HepG2 (cell line): ENCODE data around the gene ABCC2. TPM values are rescaled to one million over a fixed set of nuclear protein-coding genes. Genes with fewer than 3 reads are reported as not detected.
A peak's percentile ranks its signal among the peaks of the same experiment; 100 is the strongest.

Source experiments
- ATAC-seq: fragments of 200-7000 bp; cut with Tn5 transposase; 3 replicates; pipeline ENCODE4 v1.9.1; 2020; ENCODE audit warnings: mild to moderate bottlenecking, moderate library complexity
- BruUV-seq: library from RNA; stranded (reverse); fragments of 400-500 nt; replicated peaks from 2 replicates; lab custom pipeline; 2021; lab: Mats Ljungman, UMichigan
- CTCF ChIA-PET: fragments of 300-600 bp; formaldehyde crosslinking; extraction: SDS; loops from one replicate; lab custom pipeline; 2021; ENCODE audit warnings: low total read pairs, inconsistent platforms, low intra/inter-chr PET ratio; lab: Yijun Ruan, JAX
- POLR2A ChIA-PET: fragments of 350-600 bp; sonication (Branson Sonifier 250); formaldehyde crosslinking; loops from one replicate; lab custom pipeline; 2020; ENCODE audit warnings: antibody characterized with exemption, inconsistent platforms; lab: Yijun Ruan, JAX
- DNase-seq: peaks from one replicate; pipeline ENCODE4 v3.0.0-alpha.2; 2015; ENCODE audit warnings: low spot score
- FAIRE-seq: peaks from 3 replicates; lab custom pipeline; 2011; peaks lifted over from hg19 to GRCh38; lab: Jason Lieb, UNC
- H2AFZ ChIP-seq: one replicate; pipeline ENCODE4 v1.6.1; 2011; ENCODE audit warnings: low read length, inconsistent platforms
- H3K27ac ChIP-seq: fragments of 300-600 bp; 3 replicates; pipeline ENCODE4 v1.8.0; 2011; ENCODE audit warnings: mixed run types, mild to moderate bottlenecking, mixed read lengths, low read length, inconsistent platforms; ENCODE audit not compliant: insufficient read depth; ENCODE audit errors: extremely low read length
- H3K27me3 ChIP-seq, 2 experiments: fragments of 200-600 bp in 1 of 2; 2 replicates in 1 of 2; 3 replicates in 1 of 2; pipeline versions ENCODE4 v1.6.0 to v1.8.0; 2011; ENCODE audit warnings: low read length in 2 of 2, mild to moderate bottlenecking in 2 of 2, moderate library complexity in 2 of 2, inconsistent platforms in 1 of 2; ENCODE audit not compliant: insufficient read depth in 2 of 2, control insufficient read depth in 1 of 2
- H3K36me3 ChIP-seq, 2 experiments: fragments of 200-600 bp in 1 of 2; replicated peaks in 1 of 2; 2 replicates in 1 of 2; 3 replicates in 1 of 2; pipeline versions ENCODE4 v1.5.1 to v1.8.0; 2011; ENCODE audit warnings: low read length in 2 of 2, inconsistent platforms in 1 of 2; ENCODE audit not compliant: insufficient read depth in 2 of 2, control insufficient read depth in 1 of 2
- H3K4me1 ChIP-seq: 2 replicates; pipeline ENCODE4 v1.5.1; 2012; ENCODE audit warnings: low read length, inconsistent platforms; ENCODE audit not compliant: insufficient read depth
- H3K4me2 ChIP-seq: 2 replicates; pipeline ENCODE4 v1.6.0; 2011; ENCODE audit warnings: low read depth, low read length, inconsistent platforms
- H3K4me3 ChIP-seq, 3 experiments: fragments of 200-600 bp in 1 of 3; sonication (generic), shearing (Covaris generic) in 1 of 3; replicated peaks in 1 of 3; 2 replicates each; pipeline ENCODE4 v1.5.1; 2011 to 2016; ENCODE audit warnings: low read length in 3 of 3, inconsistent platforms in 2 of 3, low read depth in 2 of 3, mild to moderate bottlenecking in 2 of 3, control low read depth in 1 of 3, mixed read lengths in 1 of 3; ENCODE audit not compliant: insufficient read depth in 1 of 3
- H3K79me2 ChIP-seq: one replicate; pipeline ENCODE4 v1.6.1; 2011; ENCODE audit warnings: low read length, inconsistent platforms; ENCODE audit not compliant: insufficient read depth
- H3K9ac ChIP-seq: 2 replicates; pipeline ENCODE4 v1.6.0; 2011; ENCODE audit warnings: mild to moderate bottlenecking, low read depth, low read length, inconsistent platforms; ENCODE audit not compliant: insufficient read depth
- H3K9me3 ChIP-seq: 2 replicates; pipeline ENCODE4 v1.5.1; 2012; ENCODE audit warnings: mild to moderate bottlenecking, low read length
- H4K20me1 ChIP-seq: 2 replicates; pipeline ENCODE4 v1.6.0; 2011; ENCODE audit warnings: inconsistent platforms, mild to moderate bottlenecking, low read length, moderate library complexity; ENCODE audit not compliant: insufficient read depth
- CENPX ChIP-seq: sonication (generic); formaldehyde crosslinking; IDR thresholded peaks from 2 replicates; pipeline ENCODE4 v1.9.0; 2021; ENCODE audit warnings: mild to moderate bottlenecking, missing genetic modification reagents, moderate library complexity
- DR1 ChIP-seq: sonication (generic); formaldehyde crosslinking; IDR thresholded peaks from 2 replicates; pipeline ENCODE4 v1.8.0; 2021; ENCODE audit warnings: mild to moderate bottlenecking, missing genetic modification reagents, inconsistent platforms
- KDM6A ChIP-seq: IDR thresholded peaks from 2 replicates; pipeline ENCODE4 v1.6.1; 2016; ENCODE audit warnings: low read depth
- NRL ChIP-seq: sonication (generic); formaldehyde crosslinking; IDR thresholded peaks from 2 replicates; pipeline ENCODE4 v1.5.0; 2020; ENCODE audit warnings: missing genetic modification reagents, mild to moderate bottlenecking, moderate library complexity, borderline replicate concordance
- RXRB ChIP-seq: IDR thresholded peaks from 2 replicates; pipeline ENCODE4 v1.6.1; 2016; ENCODE audit warnings: borderline replicate concordance, missing genetic modification reagents, missing compliant biosample characterization
- SMARCE1 ChIP-seq: fragments of 450-650 bp; IDR thresholded peaks from 2 replicates; pipeline ENCODE4 v1.6.1; 2017; ENCODE audit warnings: borderline replicate concordance
- XBP1 ChIP-seq: sonication (generic); formaldehyde crosslinking; IDR thresholded peaks from 2 replicates; pipeline ENCODE4 v1.5.0; 2020; ENCODE audit warnings: missing genetic modification reagents
- ZNF264 ChIP-seq: sonication (generic); formaldehyde crosslinking; IDR thresholded peaks from 2 replicates; pipeline ENCODE4 v1.4.0; 2020; ENCODE audit warnings: missing genetic modification reagents
- ZNF790 ChIP-seq: sonication (generic); formaldehyde crosslinking; IDR thresholded peaks from 2 replicates; pipeline ENCODE4 v1.8.0; 2022; ENCODE audit warnings: missing genetic modification reagents, mild to moderate bottlenecking, borderline replicate concordance
- ZNF841 ChIP-seq: sonication (generic); formaldehyde crosslinking; IDR thresholded peaks from 2 replicates; pipeline ENCODE4 v1.8.1; 2023; ENCODE audit warnings: missing genetic modification reagents, borderline replicate concordance
- ZNF850 ChIP-seq: sonication (generic); formaldehyde crosslinking; conservative IDR thresholded peaks from 2 replicates; pipeline ENCODE4 v1.9.0; 2021; ENCODE audit warnings: mild to moderate bottlenecking, missing genetic modification reagents
- WGBS: methylation state at CpG from one replicate; pipeline ENCODE4 v1.1.6; 2017; ENCODE audit warnings: low lambda C conversion rate; 5-methylcytosine and 5-hydroxymethylcytosine counted together
- in situ Hi-C: cut with HindIII; loops from 2 replicates; pipeline ENCODE4 v1.10.0; 2017; ENCODE audit warnings: low pct_unique_long_range_greater_than_20kb; ENCODE audit not compliant: extremely low pct_ligation_motif_present
- intact Hi-C: fragments of 100-400 bp; cut with micrococcal nuclease; formaldehyde crosslinking; loops from one replicate; pipeline ENCODE4 v1.10.0; 2022; ENCODE audit not compliant: unreplicated experiment
- polyA plus RNA-seq, 8 experiments: library from polyadenylated mRNA; depleted of rRNA in 3 of 8; stranded (reverse) in 7 of 8; unstranded in 1 of 8; fragments of >200 nt; fragmentation: Illumina TruSeq in 4 of 8; extraction: Trizol in 4 of 8; gene quantifications; 2 replicates each; pipeline versions ENCODE4 v1.2.1 to v1.2.3, GENCODE V29; 2011 to 2016; ENCODE audit warnings: low read depth in 4 of 8, missing spikeins in 1 of 8, mixed read lengths in 1 of 8; ENCODE audit not compliant: insufficient read depth in 1 of 8
- total RNA-seq, 5 experiments: library from RNA; depleted of rRNA; stranded (reverse); fragments of >200 nt; fragmentation: Illumina TruSeq; extraction: Trizol; gene quantifications; 2 replicates each; pipeline ENCODE4 v1.2.3, GENCODE V29; 2016; ENCODE audit warnings: low read depth in 1 of 5
- TF ChIP-seq, protein P1 (sequence below): IDR thresholded peaks from 2 replicates; pipeline ENCODE4 v1.6.1; 2016; ENCODE audit warnings: low read depth
- TF ChIP-seq, protein P2 (sequence below): sonication (generic); formaldehyde crosslinking; IDR thresholded peaks from 2 replicates; pipeline ENCODE4 v1.4.0; 2020; ENCODE audit warnings: missing genetic modification reagents, low read depth, mild to moderate bottlenecking, borderline replicate concordance
- TF ChIP-seq, protein P3 (sequence below): sonication (generic); formaldehyde crosslinking; IDR thresholded peaks from 2 replicates; pipeline ENCODE4 v1.4.0; 2020; ENCODE audit warnings: missing genetic modification reagents, mild to moderate bottlenecking, borderline replicate concordance
- TF ChIP-seq, protein P4 (sequence below): sonication (generic); formaldehyde crosslinking; IDR thresholded peaks from 2 replicates; pipeline ENCODE4 v1.4.0; 2020; ENCODE audit warnings: mild to moderate bottlenecking, missing genetic modification reagents
- TF ChIP-seq, protein P5 (sequence below): sonication (generic); formaldehyde crosslinking; IDR thresholded peaks from 2 replicates; pipeline ENCODE4 v1.4.0; 2020; ENCODE audit warnings: mild to moderate bottlenecking, missing genetic modification reagents
- TF ChIP-seq, protein P6 (sequence below): sonication (generic); formaldehyde crosslinking; IDR thresholded peaks from 2 replicates; pipeline ENCODE4 v1.4.0; 2020; ENCODE audit warnings: mild to moderate bottlenecking, missing genetic modification reagents

ABCC2 gene
- total and polyA plus RNA-seq, 2 of the 13 experiments (the other 11 are each of a cell fraction or from before 2014, with no cell fraction given): 181 to 497 TPM

DNA sequence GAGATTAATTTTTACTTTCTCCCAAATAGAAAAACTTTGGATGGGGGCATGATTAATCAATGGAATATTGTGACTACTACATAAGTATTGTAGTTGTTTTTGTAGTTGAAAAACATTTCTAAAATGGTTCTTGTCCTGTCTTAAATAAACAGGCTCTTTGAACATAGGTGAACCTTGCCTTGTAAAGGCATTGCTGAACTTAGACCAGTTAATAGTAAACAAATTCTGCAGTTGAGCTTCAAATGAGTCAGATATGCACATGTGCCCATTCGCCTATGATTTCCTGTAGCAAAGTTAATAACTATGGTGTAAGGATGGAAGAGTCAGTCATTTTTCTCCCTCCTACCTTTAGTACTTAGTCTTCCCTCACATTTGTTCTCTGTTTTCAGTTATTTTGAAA, 27.8 kb upstream of the ABCC2 start:
- Histone ChIP-seq H3K4me1 (peaks cover 52% of the 10 kb centered on the region), H3K4me2 (peak overlapping the region; percentile 18; the same call in 1 of the 2 replicates), H4K20me1 (no peaks in the 10 kb centered on the region), H3K27me3 (no peaks in the 10 kb centered on the region), H3K27ac (peak overlapping the region; percentile 78), H2AFZ (no peak overlapping the region), H3K36me3 (peaks cover 8 to 45% of the 10 kb centered on the region in 2 experiments; a peak in 4 of 5 replicates), H3K9ac (peak overlapping the region; percentile 36; the same call in 1 of the 2 replicates), H3K4me3 (no peak overlapping the region), H3K9me3 (no peaks in the 10 kb centered on the region), H3K79me2 (peaks cover 2% of the 10 kb centered on the region)
- intact Hi-C loops: loop anchor here (2.0 kb wide), 2 partner anchors 22 to 28 kb away; partner anchors contain the start of genes ABCC2, COX15 and CUTC
- in situ Hi-C loops: loop anchor here (5.0 kb wide), 1 partner anchor 33 kb away; no protein-coding TSS in a partner anchor
- ATAC-seq: peak; percentile 99
- ChIA-PET POLR2A (interaction anchor here (0.7 to 1.8 kb wide), 7 partner anchors 11 to 28 kb away, joined by 3 to 20 read pairs (median 6); partner anchors contain the start of genes ABCC2, COX15 and CUTC), CTCF (no interaction called here)
- 4% methylated on average over 1 of the region's 1 CpG for WGBS
- FAIRE-seq: peak; percentile 88
- DNase-seq: peak; percentile 84
- no TSS peak for BruUV-seq
- TF ChIP-seq, protein P1, sequence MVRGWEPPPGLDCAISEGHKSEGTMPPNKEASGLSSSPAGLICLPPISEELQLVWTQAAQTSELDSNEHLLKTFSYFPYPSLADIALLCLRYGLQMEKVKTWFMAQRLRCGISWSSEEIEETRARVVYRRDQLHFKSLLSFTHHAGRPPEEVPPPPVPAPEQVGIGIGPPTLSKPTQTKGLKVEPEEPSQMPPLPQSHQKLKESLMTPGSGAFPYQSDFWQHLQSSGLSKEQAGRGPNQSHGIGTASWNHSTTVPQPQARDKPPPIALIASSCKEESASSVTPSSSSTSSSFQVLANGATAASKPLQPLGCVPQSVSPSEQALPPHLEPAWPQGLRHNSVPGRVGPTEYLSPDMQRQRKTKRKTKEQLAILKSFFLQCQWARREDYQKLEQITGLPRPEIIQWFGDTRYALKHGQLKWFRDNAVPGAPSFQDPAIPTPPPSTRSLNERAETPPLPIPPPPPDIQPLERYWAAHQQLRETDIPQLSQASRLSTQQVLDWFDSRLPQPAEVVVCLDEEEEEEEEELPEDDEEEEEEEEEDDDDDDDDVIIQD (CRISPR knock-in tag): peak; percentile 86; the same call in 1 of the 2 replicates
- TF ChIP-seq, protein P2, sequence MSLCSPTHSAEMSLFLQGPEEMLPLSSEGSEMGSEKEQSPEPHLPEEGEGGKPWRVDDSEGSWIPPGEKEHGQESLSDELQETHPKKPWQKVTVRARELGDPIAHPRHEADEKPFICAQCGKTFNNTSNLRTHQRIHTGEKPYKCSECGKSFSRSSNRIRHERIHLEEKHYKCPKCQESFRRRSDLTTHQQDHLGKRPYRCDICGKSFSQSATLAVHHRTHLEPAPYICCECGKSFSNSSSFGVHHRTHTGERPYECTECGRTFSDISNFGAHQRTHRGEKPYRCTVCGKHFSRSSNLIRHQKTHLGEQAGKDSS (CRISPR knock-in tag): no peak
- TF ChIP-seq ZNF264 (CRISPR knock-in tag) (no peak), NRL (no peak), RXRB (CRISPR knock-in tag) (peak; percentile 76), SMARCE1 (no peak), CENPX (CRISPR knock-in tag) (no peak), ZNF790 (CRISPR knock-in tag) (no peak), ZNF850 (no peak), DR1 (CRISPR knock-in tag) (no peak), KDM6A (CRISPR knock-in tag) (peak; percentile 87; the same call in 1 of the 2 replicates), XBP1 (CRISPR knock-in tag) (no peak), ZNF841 (CRISPR knock-in tag) (no peak)
- TF ChIP-seq, protein P3, sequence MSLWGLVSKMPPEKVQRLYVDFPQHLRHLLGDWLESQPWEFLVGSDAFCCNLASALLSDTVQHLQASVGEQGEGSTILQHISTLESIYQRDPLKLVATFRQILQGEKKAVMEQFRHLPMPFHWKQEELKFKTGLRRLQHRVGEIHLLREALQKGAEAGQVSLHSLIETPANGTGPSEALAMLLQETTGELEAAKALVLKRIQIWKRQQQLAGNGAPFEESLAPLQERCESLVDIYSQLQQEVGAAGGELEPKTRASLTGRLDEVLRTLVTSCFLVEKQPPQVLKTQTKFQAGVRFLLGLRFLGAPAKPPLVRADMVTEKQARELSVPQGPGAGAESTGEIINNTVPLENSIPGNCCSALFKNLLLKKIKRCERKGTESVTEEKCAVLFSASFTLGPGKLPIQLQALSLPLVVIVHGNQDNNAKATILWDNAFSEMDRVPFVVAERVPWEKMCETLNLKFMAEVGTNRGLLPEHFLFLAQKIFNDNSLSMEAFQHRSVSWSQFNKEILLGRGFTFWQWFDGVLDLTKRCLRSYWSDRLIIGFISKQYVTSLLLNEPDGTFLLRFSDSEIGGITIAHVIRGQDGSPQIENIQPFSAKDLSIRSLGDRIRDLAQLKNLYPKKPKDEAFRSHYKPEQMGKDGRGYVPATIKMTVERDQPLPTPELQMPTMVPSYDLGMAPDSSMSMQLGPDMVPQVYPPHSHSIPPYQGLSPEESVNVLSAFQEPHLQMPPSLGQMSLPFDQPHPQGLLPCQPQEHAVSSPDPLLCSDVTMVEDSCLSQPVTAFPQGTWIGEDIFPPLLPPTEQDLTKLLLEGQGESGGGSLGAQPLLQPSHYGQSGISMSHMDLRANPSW: no peak
- TF ChIP-seq, protein P4, sequence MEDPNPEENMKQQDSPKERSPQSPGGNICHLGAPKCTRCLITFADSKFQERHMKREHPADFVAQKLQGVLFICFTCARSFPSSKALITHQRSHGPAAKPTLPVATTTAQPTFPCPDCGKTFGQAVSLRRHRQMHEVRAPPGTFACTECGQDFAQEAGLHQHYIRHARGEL (CRISPR knock-in tag): no peak
- TF ChIP-seq, protein P5, sequence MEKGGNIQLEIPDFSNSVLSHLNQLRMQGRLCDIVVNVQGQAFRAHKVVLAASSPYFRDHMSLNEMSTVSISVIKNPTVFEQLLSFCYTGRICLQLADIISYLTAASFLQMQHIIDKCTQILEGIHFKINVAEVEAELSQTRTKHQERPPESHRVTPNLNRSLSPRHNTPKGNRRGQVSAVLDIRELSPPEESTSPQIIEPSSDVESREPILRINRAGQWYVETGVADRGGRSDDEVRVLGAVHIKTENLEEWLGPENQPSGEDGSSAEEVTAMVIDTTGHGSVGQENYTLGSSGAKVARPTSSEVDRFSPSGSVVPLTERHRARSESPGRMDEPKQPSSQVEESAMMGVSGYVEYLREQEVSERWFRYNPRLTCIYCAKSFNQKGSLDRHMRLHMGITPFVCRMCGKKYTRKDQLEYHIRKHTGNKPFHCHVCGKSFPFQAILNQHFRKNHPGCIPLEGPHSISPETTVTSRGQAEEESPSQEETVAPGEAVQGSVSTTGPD (CRISPR knock-in tag): no peak
- TF ChIP-seq, protein P6, sequence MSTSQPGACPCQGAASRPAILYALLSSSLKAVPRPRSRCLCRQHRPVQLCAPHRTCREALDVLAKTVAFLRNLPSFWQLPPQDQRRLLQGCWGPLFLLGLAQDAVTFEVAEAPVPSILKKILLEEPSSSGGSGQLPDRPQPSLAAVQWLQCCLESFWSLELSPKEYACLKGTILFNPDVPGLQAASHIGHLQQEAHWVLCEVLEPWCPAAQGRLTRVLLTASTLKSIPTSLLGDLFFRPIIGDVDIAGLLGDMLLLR (CRISPR knock-in tag): no peak
